GM19467 (cell line): ENCODE results near the gene PIN4.
"Not testable (repeated sequence)": the region's sequence is repeated elsewhere in the genome, so short reads cannot be mapped to it uniquely, and the experiment has no call there.

Experiments used
- ATAC-seq: cut with Tn5 transposase; IDR thresholded peaks from one replicate; pipeline ENCODE4 v1.9.1; 2021; ENCODE audit warnings: mild to moderate bottlenecking, moderate library complexity; ENCODE audit not compliant: unreplicated experiment

Gene PIN4

DNA sequence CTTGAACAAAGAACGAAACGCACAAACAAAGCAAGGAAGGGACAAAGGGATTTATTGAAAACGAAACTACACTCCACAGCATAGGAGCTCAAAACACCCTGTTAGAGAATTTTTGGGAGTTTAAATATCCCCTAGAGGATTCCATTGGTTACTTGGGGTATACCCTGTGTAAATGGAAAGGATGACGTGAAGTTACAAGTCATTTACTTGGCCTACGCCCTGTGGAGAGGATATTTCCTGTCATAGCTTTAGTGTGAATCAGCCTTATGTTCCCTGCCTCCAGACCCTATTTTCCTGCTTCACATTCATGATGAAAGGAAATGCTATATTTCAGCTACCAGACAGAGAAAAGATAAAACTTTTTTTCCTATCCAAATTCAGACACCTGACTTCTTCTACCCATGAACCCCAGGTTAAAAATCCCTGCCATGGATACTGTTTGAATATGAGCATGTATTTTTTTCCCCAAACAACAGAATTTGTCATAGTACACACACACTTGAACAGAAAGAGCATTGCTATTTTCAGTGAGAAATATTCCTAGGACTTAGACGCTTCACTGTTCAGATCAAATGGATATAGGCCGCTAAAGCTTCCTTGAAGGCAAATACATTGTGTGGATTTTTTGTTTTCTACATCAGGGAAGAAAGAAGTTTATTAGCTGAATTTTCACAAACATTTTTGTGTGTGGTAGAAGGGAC lies 20.4 kb downstream of the PIN4 start:
- ATAC-seq, result no peak

DNA sequence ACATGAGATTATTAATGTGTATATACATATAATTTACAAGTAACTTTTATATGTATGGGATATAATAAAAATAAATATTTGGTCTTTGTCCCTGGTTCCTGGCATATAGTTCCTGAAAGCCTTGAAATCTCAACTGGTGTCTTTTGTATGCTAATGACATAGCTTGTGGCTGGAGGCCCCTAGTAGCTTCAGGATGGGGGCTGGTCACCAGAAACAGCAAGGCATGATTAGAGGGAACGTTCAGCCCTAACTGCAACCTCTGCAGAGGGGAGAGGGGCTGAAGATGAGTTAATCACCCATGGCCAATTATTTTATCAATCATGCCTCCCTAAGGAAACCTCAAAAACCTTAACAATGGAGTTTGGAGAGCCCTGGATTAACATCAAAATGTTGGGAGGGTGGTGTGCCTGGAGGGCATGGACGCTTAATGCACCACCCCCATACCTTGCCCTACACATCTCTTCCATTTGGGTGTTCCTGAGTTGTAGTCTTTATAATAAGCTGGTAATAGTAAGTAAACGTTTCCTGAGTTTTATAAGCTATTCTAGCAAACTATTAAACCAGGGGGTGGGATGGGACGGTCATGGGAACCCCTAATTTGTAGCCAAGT lies 21.3 kb downstream of the PIN4 start:
- ATAC-seq, result no peak

- no peak for ATAC-seq
These were observed 21.9 kb downstream of the PIN4 start for GRCh38 chrX:72203421-72203820.

DNA sequence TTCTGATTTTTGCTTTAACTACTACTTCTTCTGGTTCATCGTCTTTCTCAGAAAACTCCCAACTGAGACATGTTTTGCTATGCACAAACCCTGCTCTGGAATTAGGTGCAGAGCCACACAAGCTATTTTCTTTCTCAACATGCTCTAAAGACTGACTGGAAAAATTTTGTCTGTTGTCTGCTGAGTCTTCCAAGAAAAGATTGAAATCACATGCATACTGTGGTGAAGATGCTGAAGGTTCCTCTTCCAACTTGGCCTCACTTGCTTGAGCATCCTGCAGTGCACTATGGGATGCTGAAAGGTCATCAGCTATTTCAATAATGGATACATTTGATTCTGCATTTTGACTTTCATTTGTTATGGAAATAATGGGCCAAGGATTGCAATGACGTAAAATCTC lies 24.1 kb downstream of the PIN4 start:
- ATAC-seq, result no peak

DNA sequence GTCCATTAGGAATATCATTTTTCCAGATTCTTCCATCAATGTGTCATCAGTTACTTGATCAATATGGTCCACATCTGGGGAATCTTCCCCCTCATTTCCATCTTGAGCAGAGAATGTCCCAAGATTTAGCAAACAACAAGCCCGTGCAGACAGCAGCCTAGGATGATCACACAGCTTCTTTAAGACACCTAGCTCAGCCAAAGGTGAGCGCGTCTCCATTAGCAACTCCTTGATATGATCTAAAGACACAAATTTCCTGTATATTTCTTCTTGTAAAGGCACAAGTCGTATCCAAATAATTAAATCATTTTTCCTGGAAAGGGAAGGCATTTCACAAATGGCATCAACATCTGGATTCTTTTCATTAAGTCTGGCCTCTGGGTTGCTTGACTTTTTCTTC lies 25.8 kb downstream of the PIN4 start:
- no peak for ATAC-seq

- no peak for ATAC-seq
These were observed 26.7 kb downstream of the PIN4 start for GRCh38 chrX:72208126-72208800.

GRCh38 chrX:72216973-72217372 lies 35.4 kb downstream of the PIN4 start:
- ATAC-seq, result no peak

GRCh38 chrX:72220375-72220774 lies 38.8 kb downstream of the PIN4 start:
- not testable (repeated sequence) for ATAC-seq

DNA sequence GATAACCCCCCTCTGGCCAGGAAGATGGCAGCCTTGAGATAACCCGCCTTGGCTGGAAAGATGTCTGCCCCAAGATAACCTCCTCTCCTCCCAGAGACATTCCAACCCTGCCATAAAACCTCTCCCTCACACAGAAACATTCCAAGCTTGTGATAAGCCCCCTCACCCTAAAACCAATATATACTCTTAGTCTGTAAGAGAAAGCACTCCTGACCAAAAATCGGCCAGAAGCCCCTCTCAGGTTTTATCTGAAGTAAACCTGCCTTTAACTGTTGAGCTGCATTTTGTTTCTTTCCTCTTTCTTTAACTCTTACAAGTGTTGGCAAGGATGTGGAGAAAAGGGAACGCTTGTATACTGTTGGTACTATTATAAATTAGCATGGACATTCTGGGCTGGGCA lies 48.7 kb downstream of the PIN4 start:
- no peak for ATAC-seq

DNA sequence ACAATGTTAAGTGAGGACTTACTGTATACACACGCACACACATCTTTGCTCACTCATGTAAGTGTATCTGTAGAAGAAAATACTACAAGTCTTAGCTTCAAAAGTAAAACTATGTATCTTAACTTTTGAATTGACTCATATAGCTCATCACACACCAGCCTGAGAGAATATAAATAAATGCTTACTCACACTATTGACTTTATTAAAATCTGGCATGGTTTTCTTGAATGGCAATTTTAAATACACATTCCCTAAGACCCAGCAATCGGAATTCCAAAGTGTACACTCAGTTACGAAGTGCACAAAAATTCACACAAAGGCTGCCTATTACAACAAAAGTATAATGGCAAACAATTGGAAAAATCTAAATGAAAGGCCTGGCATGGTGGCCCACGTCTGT lies 55.3 kb downstream of the PIN4 start:
- ATAC-seq, result no peak

GRCh38 chrX:72238183-72238582 lies 56.6 kb downstream of the PIN4 start:
- no peak for ATAC-seq

GRCh38 chrX:72238721-72239475 lies 57.3 kb downstream of the PIN4 start, which contains the start of gene ERCC6L:
Gene ERCC6L, minus strand, starts transcription at chrX:72239027. Its CDS starts 116 bp downstream, at chrX:72238911.
- ATAC-seq, result peak; percentile 97

DNA sequence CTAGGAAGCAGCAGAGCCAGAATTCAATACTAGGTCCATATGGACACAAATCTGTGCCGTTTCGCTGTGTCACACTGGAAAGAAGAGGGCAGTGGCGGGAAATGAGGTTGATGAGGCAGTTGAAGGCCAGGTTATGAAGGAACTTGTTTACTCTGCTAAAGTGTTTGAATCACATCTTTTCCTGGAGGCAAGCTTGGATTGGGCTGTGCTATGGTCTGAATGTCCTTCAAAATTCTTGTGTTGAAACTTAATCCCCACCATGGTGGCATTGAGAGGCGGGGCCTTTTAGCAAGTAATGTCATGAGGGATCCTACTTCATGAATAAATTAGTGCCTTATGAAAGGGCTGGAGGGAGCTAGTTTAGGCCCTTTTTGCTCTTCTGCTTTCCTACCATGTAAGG lies 59.4 kb downstream of the PIN4 start:
- ATAC-seq, result no peak

DNA sequence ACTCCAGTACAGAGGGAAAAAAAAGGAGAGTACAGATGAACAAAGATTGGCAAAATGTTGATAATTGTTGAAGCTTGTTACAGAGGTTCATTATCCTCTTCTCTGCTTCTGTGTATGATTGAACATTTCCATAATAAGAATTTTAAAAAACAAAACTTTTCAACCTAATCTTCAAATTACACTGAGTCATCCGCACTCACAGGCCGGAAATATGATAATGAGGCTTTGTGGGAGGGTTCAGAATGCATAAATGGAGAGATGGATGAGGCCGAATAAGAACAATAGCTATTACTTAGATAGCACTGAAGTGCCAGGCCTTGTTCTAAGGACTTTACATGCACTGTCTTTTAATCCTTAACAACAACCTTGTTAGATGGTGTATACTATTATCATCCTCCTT lies 61.9 kb downstream of the PIN4 start:
- no peak for ATAC-seq

GRCh38 chrX:72245461-72246089 lies 64.0 kb downstream of the PIN4 start:
- no peak for ATAC-seq

DNA sequence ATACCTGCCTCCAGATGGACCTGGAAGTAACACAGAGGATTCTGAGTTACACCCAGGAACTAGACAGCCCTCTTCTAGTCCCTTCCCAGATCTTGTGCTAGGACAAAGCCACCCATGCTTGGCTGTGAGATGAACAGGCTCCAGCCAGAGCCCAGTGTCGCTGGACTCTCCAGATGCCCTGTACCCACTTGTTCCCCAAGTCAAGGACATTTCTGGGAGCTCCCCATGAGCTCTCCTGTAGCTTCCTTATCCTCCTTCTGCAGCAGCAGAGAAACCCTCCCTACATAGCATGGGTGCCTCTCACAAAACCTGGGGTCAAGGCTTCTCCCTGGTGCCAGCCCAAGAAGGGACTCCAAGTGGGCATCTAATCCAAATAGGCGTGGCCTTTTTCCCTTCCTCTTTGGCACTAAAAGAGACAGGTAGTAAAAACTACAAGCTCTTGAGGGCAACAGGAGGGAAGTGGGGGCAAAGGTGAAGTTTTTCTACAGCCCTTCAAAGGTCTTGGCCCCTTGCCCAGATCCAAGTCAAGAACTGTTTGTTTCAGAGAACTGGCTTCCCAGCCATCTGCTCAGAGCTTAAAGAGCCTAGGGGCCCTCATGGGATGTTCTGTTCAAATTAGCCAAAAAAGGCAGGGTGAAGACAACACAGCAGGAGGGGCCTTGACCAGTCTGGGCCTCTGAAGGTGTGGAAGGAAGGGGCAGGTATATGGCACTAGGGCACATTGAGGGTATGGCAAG lies 65.8 kb downstream of the PIN4 start:
- ATAC-seq, result no peak
